GM18511 (cell line): ENCODE results near the gene MSANTD1.
A peak's percentile ranks its signal among the peaks of the same experiment; 100 is the strongest.

Experiments
- ATAC-seq: cut with Tn5 transposase; IDR thresholded peaks from one replicate; pipeline ENCODE4 v1.9.1; 2021; ENCODE audit warnings: mild to moderate bottlenecking, moderate library complexity; ENCODE audit not compliant: unreplicated experiment

MSANTD1 gene

GRCh38 chr4:3301450-3302172 lies 52.7 kb downstream of the MSANTD1 start:
- no peak for ATAC-seq

- peak; percentile 48 for ATAC-seq
These were observed 53.3 kb downstream of the MSANTD1 start for GRCh38 chr4:3302173-3302785.

GRCh38 chr4:3302786-3303564 lies 54.0 kb downstream of the MSANTD1 start:
- ATAC-seq: peak; percentile 28

- ATAC-seq: no peak
These were observed 54.5 kb downstream of the MSANTD1 start for GRCh38 chr4:3303565-3303824.

- ATAC-seq: no peak
These were observed 55.2 kb downstream of the MSANTD1 start for GRCh38 chr4:3303923-3304710.

- ATAC-seq: no peak
These were observed 56.1 kb downstream of the MSANTD1 start for GRCh38 chr4:3304831-3305609.

GRCh38 chr4:3305610-3306371 lies 56.8 kb downstream of the MSANTD1 start:
- no peak for ATAC-seq
